WERI-Rb-1 (cell line): ENCODE data around the gene RNPEPL1.
A peak's percentile ranks its signal among the peaks of the same experiment; 100 is the strongest.

Experiments
- DNase-seq: peaks from one replicate; pipeline ENCODE4 v3.0.0-alpha.2; 2020
- H3K27ac ChIP-seq: fragments of 250-450 bp; sonication (Bioruptor Pico); 2 replicates; pipeline ENCODE4 v1.5.1; 2020; ENCODE audit warnings: mild to moderate bottlenecking, moderate library complexity
- H3K27me3 ChIP-seq: fragments of 250-450 bp; sonication (Bioruptor Pico); 2 replicates; pipeline ENCODE4 v1.5.1; 2021; ENCODE audit warnings: mild to moderate bottlenecking, low read depth, moderate library complexity; ENCODE audit not compliant: insufficient read depth, severe bottlenecking
- H3K36me3 ChIP-seq: fragments of 250-450 bp; sonication (Bioruptor Pico); 2 replicates; pipeline ENCODE4 v1.5.1; 2020; ENCODE audit warnings: mild to moderate bottlenecking, moderate library complexity
- H3K4me3 ChIP-seq: 2 replicates; pipeline ENCODE4 v1.5.1; 2011; ENCODE audit warnings: low read depth, mild to moderate bottlenecking, control low read depth, low read length
- H3K9me3 ChIP-seq: fragments of 250-450 bp; sonication (Bioruptor Pico); 2 replicates; pipeline ENCODE4 v1.5.1; 2021; ENCODE audit warnings: mild to moderate bottlenecking, moderate library complexity; ENCODE audit not compliant: severe bottlenecking
- TF ChIP-seq, protein P1 (sequence below): IDR thresholded peaks from 2 replicates; pipeline ENCODE4 v1.5.1; 2011; ENCODE audit warnings: low read depth, mild to moderate bottlenecking, control low read depth, inconsistent platforms, low read length

The RNPEPL1 gene

GRCh38 chr2:240597419-240598181, 29.3 kb downstream of the RNPEPL1 start:
- DNase-seq, result peak; percentile 5
- Histone ChIP-seq H3K36me3 (peaks cover 27% of the 10 kb centered on the region), H3K27ac (no peak overlapping the region), H3K9me3 (no peaks in the 10 kb centered on the region), H3K4me3 (no peak overlapping the region), H3K27me3 (no peaks in the 10 kb centered on the region)
- TF ChIP-seq, protein P1, sequence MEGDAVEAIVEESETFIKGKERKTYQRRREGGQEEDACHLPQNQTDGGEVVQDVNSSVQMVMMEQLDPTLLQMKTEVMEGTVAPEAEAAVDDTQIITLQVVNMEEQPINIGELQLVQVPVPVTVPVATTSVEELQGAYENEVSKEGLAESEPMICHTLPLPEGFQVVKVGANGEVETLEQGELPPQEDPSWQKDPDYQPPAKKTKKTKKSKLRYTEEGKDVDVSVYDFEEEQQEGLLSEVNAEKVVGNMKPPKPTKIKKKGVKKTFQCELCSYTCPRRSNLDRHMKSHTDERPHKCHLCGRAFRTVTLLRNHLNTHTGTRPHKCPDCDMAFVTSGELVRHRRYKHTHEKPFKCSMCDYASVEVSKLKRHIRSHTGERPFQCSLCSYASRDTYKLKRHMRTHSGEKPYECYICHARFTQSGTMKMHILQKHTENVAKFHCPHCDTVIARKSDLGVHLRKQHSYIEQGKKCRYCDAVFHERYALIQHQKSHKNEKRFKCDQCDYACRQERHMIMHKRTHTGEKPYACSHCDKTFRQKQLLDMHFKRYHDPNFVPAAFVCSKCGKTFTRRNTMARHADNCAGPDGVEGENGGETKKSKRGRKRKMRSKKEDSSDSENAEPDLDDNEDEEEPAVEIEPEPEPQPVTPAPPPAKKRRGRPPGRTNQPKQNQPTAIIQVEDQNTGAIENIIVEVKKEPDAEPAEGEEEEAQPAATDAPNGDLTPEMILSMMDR, result no peak

DNA sequence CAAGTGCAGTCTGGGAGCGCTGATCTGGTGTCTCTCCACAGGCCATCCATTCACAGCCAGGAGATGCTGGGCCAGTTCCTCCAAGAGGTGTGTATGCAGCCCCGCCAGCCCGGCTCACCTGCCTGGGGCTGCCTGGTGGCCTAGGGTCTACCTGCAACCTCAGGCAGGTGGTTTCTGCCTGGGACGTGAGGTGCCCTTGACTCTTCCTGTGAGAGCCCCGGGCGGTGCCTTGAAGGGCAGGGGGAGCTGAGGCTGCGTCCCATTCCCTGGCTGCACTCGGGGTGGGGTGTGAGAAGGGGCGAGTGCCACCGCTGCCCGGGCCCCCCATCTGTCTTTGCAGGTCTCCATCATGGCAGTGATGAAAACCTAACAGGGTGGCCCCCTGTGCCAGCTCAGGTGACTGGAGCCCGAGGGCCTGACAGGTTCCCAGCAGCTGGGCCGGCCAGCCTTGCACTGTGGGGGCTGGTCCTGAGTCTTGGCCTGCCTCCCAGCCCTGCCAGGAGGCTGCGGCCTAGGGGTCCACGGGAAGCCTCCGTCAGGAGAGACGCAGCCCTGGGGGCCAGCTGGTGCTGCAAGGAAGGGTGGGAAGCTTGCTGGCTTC, 30.1 kb downstream of the RNPEPL1 start:
- no peaks in the 10 kb centered on the region for H3K9me3 ChIP-seq
- H3K4me3 ChIP-seq, result no peak overlapping the region
- no peak overlapping the region for H3K27ac ChIP-seq
- H3K27me3 ChIP-seq, result no peaks in the 10 kb centered on the region
- TF ChIP-seq, protein P1, result no peak
- peak; percentile 3 for DNase-seq
- H3K36me3 ChIP-seq, result peaks cover 23% of the 10 kb centered on the region

- Histone ChIP-seq H3K27me3 (no peaks in the 10 kb centered on the region), H3K9me3 (no peaks in the 10 kb centered on the region), H3K27ac (no peak overlapping the region), H3K36me3 (peaks cover 23% of the 10 kb centered on the region), H3K4me3 (no peak overlapping the region)
- DNase-seq, result no peak
- TF ChIP-seq, protein P1, result no peak
Measured at GRCh38 chr2:240599141-240599583, 30.9 kb downstream of the RNPEPL1 start.

DNA sequence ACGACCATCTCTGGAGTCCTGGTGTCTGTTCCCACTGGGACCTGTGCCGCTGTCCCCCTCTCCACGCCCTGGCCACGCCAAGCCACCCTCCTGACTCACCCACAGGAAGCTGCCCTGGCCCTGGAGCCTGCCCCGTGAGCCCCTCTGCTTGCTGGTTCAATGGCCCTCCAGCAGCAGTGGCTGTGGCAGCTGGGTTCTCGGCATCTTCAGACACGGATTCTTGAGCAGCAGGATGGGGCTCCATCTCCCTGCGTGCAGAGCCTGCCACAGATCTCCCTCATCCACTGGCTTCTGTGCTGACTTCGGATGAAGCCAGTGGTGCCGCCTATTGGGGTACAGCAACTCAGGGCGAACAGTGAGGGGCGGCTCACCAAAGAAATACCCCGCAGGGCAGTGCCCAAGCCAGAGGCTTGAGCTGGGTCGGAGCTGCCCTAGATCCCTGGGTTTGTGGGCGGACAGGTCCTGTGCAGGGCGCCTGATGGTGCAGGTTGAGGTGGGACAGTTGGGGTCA, 32.2 kb downstream of the RNPEPL1 start:
- no peaks in the 10 kb centered on the region for H3K9me3 ChIP-seq
- H3K27ac ChIP-seq, result no peak overlapping the region
- H3K36me3 ChIP-seq, result peaks cover 20% of the 10 kb centered on the region
- peak; percentile 6 for DNase-seq
- TF ChIP-seq, protein P1, result no peak
- no peak overlapping the region for H3K4me3 ChIP-seq
- no peaks in the 10 kb centered on the region for H3K27me3 ChIP-seq

DNA sequence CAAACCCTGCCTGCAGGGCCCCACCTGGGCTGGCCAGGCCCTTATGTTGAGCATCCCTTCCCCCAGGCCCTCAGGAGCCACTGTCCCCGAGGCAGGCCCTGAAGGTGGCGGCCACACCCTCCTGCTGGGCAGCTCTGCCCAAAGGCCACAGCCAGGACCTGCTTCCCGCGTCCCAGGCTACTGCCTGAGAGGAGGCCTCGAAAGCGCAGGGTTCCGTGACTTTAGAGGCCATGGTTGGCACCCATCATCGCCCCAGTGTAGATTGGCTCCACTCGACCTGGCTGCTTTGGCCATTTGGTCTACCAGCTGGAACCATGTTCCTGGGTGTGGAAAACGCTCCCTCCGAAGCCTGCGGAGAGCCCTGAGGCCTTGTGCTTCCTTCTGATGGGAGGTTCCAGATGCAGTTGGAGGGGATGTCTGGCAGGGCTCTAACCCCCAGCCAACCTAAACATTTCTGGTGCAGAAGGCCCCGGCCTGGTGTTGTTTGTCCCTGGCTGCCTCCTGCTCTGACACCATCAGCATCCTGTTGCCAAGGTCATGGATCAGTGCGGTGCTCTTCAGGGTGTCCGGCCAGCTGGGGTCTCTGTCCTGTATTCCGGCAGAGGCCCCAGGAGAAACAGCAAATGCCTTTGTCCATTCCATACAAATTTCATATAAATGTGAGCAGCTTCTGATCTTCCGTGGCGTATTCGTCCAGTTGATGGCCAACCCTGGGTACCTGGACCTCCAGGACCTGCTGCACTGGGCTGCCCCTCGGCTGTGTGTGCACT, 33.0 kb downstream of the RNPEPL1 start:
- Histone ChIP-seq H3K27ac (no peak overlapping the region), H3K9me3 (no peaks in the 10 kb centered on the region), H3K36me3 (peaks cover 15% of the 10 kb centered on the region), H3K4me3 (no peak overlapping the region), H3K27me3 (no peaks in the 10 kb centered on the region)
- peak; percentile 3 for DNase-seq
- TF ChIP-seq, protein P1, result no peak
